ENCODE data around the gene TRAK1.

GRCh38 chr3:42094691-42095391, 3.7 kb downstream of the TRAK1 start:
- no peak for TF ChIP-seq CTCF (conservative IDR thresholded peaks at IDR 0.05)
- no peak for TF ChIP-seq EZH2 (IDR thresholded peaks at IDR 0.05; ENCODE audit: low read depth)
